ENCODE measurements around the gene OLFM1.

The OLFM1 gene

DNA sequence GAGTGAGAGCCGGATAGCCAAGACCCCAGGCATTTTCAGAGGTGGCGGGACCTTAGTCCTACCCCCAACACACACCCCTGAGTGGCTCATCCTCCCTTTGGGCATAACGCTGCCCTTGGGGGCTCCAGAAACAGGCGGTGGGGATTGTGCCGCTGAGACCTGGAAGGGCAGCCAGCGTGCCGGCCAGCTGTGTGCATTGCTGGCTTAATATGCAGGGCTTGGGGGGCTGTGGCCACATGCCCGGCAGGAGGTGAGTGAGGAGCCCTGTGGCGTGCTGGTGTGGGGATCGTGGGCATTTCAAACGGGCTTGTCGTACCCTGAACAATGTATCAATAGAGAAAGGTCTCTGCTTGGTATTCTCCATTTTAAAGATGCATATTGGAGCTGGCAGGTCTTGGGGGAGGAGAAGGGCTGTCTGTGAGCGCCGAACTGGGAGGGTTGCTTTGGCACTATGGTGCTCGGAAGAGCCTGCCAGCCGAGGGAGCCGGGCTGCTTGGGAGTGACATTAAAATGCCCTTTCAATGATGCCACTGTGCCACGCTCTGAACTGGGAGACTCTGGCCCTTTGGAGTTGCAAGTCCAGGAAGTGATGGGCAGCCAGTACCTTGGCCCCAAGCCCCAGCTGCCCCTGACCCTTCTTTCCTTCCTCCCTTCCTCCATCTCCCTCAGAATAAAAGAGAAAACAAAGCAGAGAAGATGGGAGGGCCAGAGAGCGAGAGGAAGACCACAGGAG lies 11.2 kb upstream of the OLFM1 start:
- TF ChIP-seq, protein P1, sequence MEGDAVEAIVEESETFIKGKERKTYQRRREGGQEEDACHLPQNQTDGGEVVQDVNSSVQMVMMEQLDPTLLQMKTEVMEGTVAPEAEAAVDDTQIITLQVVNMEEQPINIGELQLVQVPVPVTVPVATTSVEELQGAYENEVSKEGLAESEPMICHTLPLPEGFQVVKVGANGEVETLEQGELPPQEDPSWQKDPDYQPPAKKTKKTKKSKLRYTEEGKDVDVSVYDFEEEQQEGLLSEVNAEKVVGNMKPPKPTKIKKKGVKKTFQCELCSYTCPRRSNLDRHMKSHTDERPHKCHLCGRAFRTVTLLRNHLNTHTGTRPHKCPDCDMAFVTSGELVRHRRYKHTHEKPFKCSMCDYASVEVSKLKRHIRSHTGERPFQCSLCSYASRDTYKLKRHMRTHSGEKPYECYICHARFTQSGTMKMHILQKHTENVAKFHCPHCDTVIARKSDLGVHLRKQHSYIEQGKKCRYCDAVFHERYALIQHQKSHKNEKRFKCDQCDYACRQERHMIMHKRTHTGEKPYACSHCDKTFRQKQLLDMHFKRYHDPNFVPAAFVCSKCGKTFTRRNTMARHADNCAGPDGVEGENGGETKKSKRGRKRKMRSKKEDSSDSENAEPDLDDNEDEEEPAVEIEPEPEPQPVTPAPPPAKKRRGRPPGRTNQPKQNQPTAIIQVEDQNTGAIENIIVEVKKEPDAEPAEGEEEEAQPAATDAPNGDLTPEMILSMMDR (IDR thresholded peaks at IDR 0.05) = no peak

DNA sequence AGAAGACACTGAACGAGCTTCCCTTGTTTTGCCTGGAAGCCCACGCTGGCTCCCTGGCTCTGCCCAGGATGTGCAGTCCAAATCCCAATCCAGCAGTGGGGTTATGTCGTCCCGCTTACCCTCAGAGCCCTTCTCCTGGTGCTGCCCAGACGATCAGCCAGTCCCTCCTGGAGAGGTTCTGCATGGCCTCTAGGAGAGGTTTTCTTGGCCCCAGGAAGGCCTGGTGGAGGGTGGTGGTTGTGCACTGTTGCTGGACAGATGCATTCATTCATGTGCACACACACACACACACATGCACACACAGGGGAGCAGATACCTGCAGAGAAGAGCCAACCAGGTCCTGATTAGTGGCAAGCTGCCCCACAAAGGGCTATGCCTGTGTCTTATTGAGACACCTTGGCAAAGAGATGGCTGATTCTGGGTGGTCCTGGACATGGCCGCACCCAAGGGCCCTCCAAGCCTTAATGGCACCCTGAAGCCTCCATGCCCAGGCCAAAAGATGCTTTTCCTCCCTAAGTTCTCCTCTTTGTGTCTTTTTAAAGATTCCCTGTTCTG lies 10.5 kb upstream of the OLFM1 start:
- TF ChIP-seq, protein P1 (IDR thresholded peaks at IDR 0.05) = no peak

DNA sequence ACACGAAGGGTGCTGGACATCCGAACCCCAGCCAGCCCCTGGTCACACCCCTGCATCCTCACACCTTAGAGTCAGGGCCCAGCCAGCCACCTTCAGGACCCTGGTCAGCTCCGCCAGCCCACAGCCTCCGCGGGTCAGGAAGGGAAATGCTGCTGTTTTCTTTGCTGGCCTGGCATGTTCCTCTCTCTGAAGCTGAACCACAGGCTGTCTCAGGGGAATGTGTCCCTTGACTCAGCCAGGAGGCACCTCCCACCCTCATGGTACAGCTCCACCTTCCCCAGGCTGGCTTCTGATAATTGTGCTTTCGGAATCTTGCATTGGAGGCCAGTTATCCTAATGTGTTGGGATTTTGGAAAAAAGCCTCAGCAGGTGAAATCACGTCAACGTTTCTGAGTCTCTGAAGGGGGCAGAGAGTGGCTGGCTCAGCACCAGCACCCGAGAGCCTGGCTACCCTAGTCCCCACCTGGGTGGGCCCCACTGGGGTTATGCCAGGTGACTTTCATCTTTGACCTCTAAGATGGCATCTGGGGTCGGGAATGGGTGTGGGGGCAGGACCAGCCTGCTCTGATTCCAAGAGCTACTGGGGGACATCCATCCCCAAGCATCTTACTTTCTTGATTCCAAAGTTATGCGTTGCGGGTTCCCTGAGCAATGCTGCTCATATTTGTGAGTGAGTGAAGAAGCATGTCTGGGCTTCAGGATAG lies 9.8 kb upstream of the OLFM1 start:
- TF ChIP-seq, protein P1 (IDR thresholded peaks at IDR 0.05) = no peak

DNA sequence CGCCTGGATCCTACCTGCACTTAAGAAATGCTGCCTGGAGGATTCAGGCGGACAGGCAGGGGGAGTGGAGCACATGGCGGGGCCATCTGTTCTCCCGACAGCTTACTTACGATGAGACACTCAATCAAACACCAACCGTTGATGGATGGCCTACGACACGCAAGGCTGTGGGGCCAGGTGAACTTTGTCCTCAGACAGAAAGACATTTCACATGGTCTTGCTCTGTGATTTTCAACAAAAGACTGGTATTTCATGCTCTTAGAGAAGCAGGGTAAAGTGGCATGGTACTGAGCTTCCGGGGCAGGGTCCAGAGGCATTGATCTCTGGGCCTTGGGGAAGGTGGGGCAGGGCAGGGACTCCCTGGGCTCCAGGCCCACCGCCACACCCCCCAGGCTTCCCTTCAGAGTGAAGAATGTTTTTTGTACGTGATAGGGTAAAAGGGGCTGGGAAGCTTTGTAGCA lies 9.1 kb upstream of the OLFM1 start:
- TF ChIP-seq, protein P1 (IDR thresholded peaks at IDR 0.05) = no peak

DNA sequence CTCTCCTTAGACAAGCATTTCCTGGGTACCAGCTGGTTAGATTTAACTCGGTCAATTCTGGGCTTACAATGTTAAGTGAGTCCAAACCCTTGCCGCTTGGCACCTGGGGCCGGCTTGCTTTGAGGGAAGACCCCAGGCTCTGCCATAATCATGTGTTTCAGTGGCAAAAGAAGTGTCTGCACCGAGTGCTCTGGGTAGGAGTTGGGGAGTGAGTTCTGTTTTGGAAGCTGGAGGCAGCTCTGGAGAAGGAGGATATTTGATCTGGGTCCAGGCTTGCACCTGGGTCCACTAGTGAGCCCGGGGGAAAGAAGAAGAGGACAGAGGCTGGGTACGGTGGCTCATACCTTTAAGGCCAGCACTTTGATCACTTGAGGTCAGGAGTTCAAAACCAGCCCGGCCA lies 8.4 kb upstream of the OLFM1 start:
- TF ChIP-seq, protein P1 (IDR thresholded peaks at IDR 0.05) = no peak

DNA sequence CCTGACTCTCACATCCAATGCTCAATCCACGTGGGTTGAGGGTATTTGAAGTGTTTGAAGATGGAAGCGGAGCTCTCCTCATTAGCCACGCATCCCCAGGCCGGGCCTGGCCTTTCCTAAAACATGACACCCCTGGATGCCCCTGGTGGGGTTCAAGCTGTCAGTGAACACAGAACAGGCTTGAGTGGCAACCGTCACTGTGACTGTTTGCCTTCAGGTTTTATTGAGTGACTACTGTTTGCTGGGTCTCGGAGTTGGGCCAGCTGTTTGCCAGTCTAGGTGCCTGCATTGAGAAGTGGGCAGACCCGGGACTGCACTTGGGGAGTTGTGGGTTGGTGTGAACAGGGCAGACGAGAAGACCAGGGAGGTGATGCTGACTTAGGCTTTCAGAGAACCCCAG lies 7.8 kb upstream of the OLFM1 start:
- TF ChIP-seq, protein P1 (IDR thresholded peaks at IDR 0.05) = no peak

DNA sequence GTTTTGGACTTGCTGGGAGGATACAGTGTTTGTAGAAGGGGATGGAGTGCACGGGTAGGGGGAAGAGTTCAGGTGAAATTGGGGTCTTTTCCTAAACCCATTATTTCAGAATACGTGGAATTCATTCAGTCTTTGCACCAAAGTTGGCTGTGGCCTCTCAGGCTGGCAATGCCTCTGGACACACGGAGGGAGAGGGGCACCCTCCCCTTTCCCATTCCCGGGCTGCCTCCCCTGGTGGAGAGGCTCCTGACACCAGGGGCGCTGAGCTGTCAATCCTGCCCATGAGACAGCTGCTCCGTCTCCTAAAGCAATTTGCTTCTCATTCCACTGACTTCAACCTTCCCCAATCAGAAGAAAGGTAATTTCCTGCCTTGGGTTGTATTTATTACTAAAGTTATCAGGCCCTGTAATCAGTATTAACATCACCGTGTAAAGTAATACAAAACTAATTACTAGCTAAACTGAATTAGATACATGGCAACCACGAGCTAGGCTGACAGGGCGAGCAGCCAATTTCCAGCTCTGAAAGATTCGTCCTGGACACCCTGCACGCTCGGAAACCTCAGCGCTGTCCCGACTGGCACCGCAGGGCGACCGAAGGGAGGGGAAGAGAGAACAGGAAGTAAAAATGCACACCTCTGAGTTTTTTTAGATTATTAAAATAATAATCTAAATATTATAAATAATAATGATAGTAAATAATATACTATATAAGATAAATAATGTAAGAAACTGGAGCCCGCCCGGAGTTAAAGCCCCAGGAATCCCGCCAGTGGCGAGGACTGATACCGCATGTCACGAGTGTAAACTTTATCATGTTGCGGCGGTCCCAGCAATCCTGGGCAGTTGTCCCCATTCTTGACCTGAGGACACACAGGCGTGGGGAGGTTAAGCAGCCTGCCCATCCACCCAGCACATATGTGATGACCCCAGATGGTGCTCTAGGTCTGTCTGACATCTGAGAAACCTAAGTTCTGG lies 6.9 kb upstream of the OLFM1 start:
- TF ChIP-seq, protein P1 (IDR thresholded peaks at IDR 0.05) = no peak

Measured in LNCAP (cell line).